ENCODE results near the gene CSTB.

DNA sequence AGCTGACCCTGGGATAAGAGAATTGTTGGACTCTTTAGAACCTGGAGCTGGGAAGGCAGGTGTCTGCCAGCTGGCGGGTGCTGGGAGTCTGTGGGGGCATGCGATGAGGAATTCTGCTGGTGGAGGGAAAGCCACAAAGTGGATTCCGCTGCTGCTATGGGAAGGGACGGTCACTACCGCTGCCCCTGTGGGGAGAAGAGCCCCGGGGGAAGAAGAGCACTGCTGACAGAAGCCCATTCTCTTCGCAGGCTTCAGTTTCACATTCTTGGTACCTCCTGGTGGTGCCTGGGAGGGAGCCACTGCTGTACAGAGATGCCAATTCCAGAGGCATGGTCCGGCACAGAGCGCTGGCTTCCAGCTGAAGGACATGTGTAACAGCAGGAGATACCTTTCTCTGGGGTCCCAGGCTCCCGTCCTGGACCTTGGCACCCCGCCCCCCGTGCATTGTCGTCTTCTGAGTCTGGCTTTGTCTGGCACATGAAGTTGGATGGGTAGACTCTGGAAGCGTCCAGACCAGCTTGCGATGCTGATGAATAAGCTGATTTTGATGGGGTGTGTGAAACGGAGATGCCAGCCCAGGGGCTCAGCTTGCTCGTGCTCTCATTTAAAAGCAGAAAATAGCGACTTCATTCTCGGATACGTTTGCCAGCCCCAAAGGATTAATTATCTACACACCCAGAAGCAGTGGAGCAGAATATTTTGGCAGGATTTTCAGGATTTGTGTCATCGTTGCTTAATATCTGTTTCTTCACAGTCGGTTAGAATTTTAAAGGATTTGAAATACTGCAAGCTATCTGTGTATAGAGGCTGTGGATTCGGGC, 44.0 kb downstream of the CSTB start:
- TF ChIP-seq POLR2AphosphoS5 (IDR thresholded peaks at IDR 0.05; ENCODE audit: low read depth, low read length) (no peak), POLR2A (IDR thresholded peaks at IDR 0.05; ENCODE audit: low read depth, low read length) (no peak), TAF1 (IDR thresholded peaks at IDR 0.05; ENCODE audit: low read depth, low read length) (no peak), POU2F2 (IDR thresholded peaks at IDR 0.05; ENCODE audit: low read depth, low read length) (no peak)

Data from GM12891 (cell line).